ENCODE results near the gene PLD4. TPM values are rescaled to one million over a fixed set of nuclear protein-coding genes. Genes with fewer than 3 reads are reported as not detected.
A peak's percentile ranks its signal among the peaks of the same experiment; 100 is the strongest.

Gene PLD4
- total and polyA plus RNA-seq, 4 experiments from 2014 or later, result 0.68 TPM; not detected in 3

DNA sequence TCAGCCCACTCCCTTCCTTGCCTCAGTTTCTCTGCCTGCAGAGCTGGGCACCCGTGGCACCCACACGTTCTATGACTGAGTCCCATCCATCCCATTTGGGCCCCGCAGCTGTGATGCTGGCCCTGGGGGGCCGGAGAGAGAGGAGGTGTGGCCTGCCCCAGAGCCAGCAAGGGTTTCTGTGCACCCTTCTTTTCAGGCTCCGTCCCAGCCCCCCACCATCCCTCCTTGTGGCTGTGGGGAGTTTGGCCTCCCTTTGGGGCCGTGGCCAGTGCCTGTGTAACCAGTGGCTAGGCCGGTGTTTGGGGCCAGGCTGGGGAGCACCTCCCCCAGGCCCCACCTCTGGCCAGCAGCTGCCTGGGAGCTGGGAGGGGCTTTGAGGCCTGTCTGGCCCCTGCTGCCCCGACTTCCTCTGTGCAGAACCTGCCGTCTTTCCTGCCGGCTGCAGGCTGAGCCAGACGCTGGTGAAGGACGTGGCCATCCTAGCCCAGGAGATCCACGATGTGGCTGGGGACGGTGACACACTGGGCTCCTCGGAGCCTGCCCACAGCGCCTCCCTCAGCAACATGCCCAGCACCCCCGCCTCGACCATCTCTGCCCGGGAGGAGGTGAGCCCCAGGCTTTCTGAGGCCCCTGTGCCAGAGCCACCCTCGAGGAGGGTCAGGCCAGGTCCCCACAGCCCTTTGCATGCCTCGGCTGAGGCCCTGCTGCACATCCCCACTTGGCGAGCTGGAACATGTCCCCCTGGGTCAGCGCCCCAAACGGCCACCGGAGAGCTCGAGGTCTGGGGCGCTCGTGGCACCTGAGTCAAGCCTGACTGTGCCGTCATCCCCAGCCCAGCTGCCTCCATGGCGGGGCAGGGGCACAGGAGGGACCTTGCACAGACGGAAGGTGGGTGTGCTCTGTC, 31.9 kb upstream of the PLD4 start:
- H3K9me3 Mint-ChIP-seq, result no peaks in the 10 kb centered on the region
- H3K27me3 ChIP-seq (ENCODE audit: insufficient read depth, low read length), result no peaks in the 10 kb centered on the region

GRCh38 chr14:104893435-104894207, 31.1 kb upstream of the PLD4 start:
- Histone ChIP-seq H3K27ac (ENCODE audit: low read depth, low read length) (no peak overlapping the region), H3K9me3 (ENCODE audit: control insufficient read depth in 1 of 2, low read length in 2 of 2) (no peaks in the 10 kb centered on the region), H3K4me3 (ENCODE audit: low read length in 2 of 2) (no peak overlapping the region), H3K36me3 (ENCODE audit: insufficient read depth, low read length) (no peaks in the 10 kb centered on the region), H3K27me3 (ENCODE audit: insufficient read depth, low read length) (no peaks in the 10 kb centered on the region), H3K4me1 (ENCODE audit: insufficient read depth, low read length) (no peaks in the 10 kb centered on the region)
- peaks cover 0 to 7% of the 10 kb centered on the region in 2 donors for H3K27me3 Mint-ChIP-seq
- no peaks in the 10 kb centered on the region for H3K9me3 Mint-ChIP-seq
- no peaks in the 10 kb centered on the region for H3K36me3 Mint-ChIP-seq
- H3K4me1 Mint-ChIP-seq, result peaks cover 0 to 3% (median 1%) of the 10 kb centered on the region in 4 donors
- POLR2A ChIA-PET (ENCODE audit: partially characterized antibody), result no interaction called here
- CTCF ChIA-PET (ENCODE audit: partially characterized antibody), result no interaction called here
- DNase-seq, result no peak
- intact Hi-C loops (cut with micrococcal nuclease), result no loop called here
- H3K27ac Mint-ChIP-seq, result no peak overlapping the region
- no peak overlapping the region for H3K4me3 Mint-ChIP-seq

More for the DNA sequence above, 31.9 kb upstream of the PLD4 start:
- Histone ChIP-seq H3K4me1 (ENCODE audit: insufficient read depth, low read length) (no peaks in the 10 kb centered on the region), H3K9me3 (ENCODE audit: control insufficient read depth in 1 of 2, low read length in 2 of 2) (no peaks in the 10 kb centered on the region), H3K36me3 (ENCODE audit: insufficient read depth, low read length) (no peaks in the 10 kb centered on the region), H3K27ac (ENCODE audit: low read depth, low read length) (no peak overlapping the region), H3K4me3 (ENCODE audit: low read length in 2 of 2) (no peak overlapping the region)
- no peaks in the 10 kb centered on the region for H3K36me3 Mint-ChIP-seq
- no peak for DNase-seq
- ChIA-PET CTCF (ENCODE audit: partially characterized antibody) (no interaction called here), POLR2A (ENCODE audit: partially characterized antibody) (no interaction called here)
- peaks cover 0 to 3% (median 1%) of the 10 kb centered on the region in 4 donors for H3K4me1 Mint-ChIP-seq
- H3K4me3 Mint-ChIP-seq, result no peak overlapping the region
- H3K27ac Mint-ChIP-seq, result no peak overlapping the region
- intact Hi-C loops (cut with micrococcal nuclease), result no loop called here
- peaks cover 0 to 3% of the 10 kb centered on the region in 2 donors for H3K27me3 Mint-ChIP-seq

DNA sequence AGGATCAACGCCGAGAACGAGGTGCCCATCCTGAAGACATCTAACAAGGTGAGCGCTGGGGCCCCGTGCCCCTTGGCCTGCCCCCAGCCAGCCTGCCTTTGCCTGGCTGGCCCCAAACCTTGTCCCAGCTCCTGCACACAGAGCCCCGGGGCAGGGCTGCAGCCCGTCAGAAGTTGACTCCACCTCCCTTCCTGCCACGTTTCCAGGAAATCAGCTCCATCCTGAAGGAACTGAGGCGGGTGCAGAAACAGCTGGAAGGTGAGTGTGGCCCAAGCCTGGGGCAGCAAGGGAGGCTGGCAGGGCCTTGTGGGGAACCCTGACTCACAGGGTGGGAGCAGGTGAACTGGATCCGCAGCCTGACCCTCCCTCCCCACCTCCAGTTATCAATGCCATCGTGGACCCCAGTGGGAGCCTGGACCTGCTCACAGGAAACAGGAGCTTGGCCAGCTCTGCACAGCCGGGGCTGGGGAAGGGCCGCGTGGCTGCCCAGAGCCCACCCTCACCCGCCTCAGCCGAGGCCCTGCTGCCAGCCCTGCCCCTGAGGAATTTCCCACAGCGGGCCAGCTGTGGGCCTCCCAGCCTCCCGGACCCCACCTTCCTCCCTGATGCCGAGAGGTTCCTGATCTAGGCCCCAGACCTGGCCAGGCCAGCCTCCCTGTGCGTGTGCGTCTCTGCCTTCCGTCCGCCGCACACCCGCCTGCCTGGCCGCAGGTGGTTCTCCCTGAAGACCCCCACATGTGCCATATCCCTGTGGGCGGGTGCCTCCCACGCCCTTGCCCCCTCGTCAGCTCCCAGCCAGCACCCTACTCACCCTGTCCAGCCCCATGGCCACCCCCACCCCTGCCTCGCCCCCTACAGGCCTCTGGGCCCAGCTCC, 30.1 kb upstream of the PLD4 start:
- ChIA-PET CTCF (ENCODE audit: partially characterized antibody) (interaction anchor here (2.0 kb wide), 1 partner anchor 10 kb away, joined by 5 read pairs; no protein-coding TSS in a partner anchor), POLR2A (ENCODE audit: partially characterized antibody) (no interaction called here)
- Histone ChIP-seq H3K36me3 (ENCODE audit: insufficient read depth, low read length) (no peaks in the 10 kb centered on the region), H3K4me1 (ENCODE audit: insufficient read depth, low read length) (no peaks in the 10 kb centered on the region), H3K27me3 (ENCODE audit: insufficient read depth, low read length) (no peaks in the 10 kb centered on the region), H3K4me3 (ENCODE audit: low read length in 2 of 2) (no peak overlapping the region), H3K27ac (ENCODE audit: low read depth, low read length) (no peak overlapping the region), H3K9me3 (ENCODE audit: control insufficient read depth in 1 of 2, low read length in 2 of 2) (no peaks in the 10 kb centered on the region)
- H3K4me3 Mint-ChIP-seq, result no peak overlapping the region
- no peaks in the 10 kb centered on the region for H3K9me3 Mint-ChIP-seq
- H3K27ac Mint-ChIP-seq, result no peak overlapping the region
- no peak for DNase-seq
- no peaks in the 10 kb centered on the region for H3K36me3 Mint-ChIP-seq
- intact Hi-C loops (cut with micrococcal nuclease), result no loop called here
- peaks cover 0 to 3% (median 1%) of the 10 kb centered on the region in 4 donors for H3K4me1 Mint-ChIP-seq
- peaks cover 0 to 7% of the 10 kb centered on the region in 2 donors for H3K27me3 Mint-ChIP-seq

GRCh38 chr14:104895207-104895785, 29.4 kb upstream of the PLD4 start:
- no peak for DNase-seq
- H3K9me3 Mint-ChIP-seq, result no peaks in the 10 kb centered on the region
- H3K4me3 ChIP-seq (ENCODE audit: low read length in 2 of 2), result no peak overlapping the region
- no peaks in the 10 kb centered on the region for H3K9me3 ChIP-seq (ENCODE audit: control insufficient read depth in 1 of 2, low read length in 2 of 2)
- H3K4me3 Mint-ChIP-seq, result no peak overlapping the region
- no peaks in the 10 kb centered on the region for H3K36me3 ChIP-seq (ENCODE audit: insufficient read depth, low read length)
- no peaks in the 10 kb centered on the region for H3K4me1 ChIP-seq (ENCODE audit: insufficient read depth, low read length)
- no peaks in the 10 kb centered on the region for H3K36me3 Mint-ChIP-seq
- H3K4me1 Mint-ChIP-seq, result peaks cover 0 to 4% (median 1%) of the 10 kb centered on the region in 4 donors
- ChIA-PET POLR2A (ENCODE audit: partially characterized antibody) (no interaction called here), CTCF (ENCODE audit: partially characterized antibody) (interaction anchor here (0.7 to 2.0 kb wide), 3 partner anchors 9 to 149 kb away, joined by 3 to 5 read pairs (median 5); no protein-coding TSS in a partner anchor)
- H3K27ac Mint-ChIP-seq, result no peak overlapping the region
- H3K27me3 Mint-ChIP-seq, result peaks cover 0 to 7% of the 10 kb centered on the region in 2 donors
- no peak overlapping the region for H3K27ac ChIP-seq (ENCODE audit: low read depth, low read length)
- intact Hi-C loops (cut with micrococcal nuclease), result no loop called here
- H3K27me3 ChIP-seq (ENCODE audit: insufficient read depth, low read length), result no peaks in the 10 kb centered on the region

GRCh38 chr14:104895786-104896661, 28.7 kb upstream of the PLD4 start:
- Histone ChIP-seq H3K27ac (ENCODE audit: low read depth, low read length) (no peak overlapping the region), H3K4me3 (ENCODE audit: low read length in 2 of 2) (no peak overlapping the region), H3K27me3 (ENCODE audit: insufficient read depth, low read length) (no peaks in the 10 kb centered on the region), H3K9me3 (ENCODE audit: control insufficient read depth in 1 of 2, low read length in 2 of 2) (no peaks in the 10 kb centered on the region), H3K4me1 (ENCODE audit: insufficient read depth, low read length) (no peaks in the 10 kb centered on the region), H3K36me3 (ENCODE audit: insufficient read depth, low read length) (no peaks in the 10 kb centered on the region)
- intact Hi-C loops (cut with micrococcal nuclease), result no loop called here
- Mint-ChIP-seq H3K4me1 (peaks cover 0 to 5% (median 2%) of the 10 kb centered on the region in 4 donors), H3K27me3 (peaks cover 0 to 8% of the 10 kb centered on the region in 2 donors), H3K36me3 (no peaks in the 10 kb centered on the region), H3K4me3 (no peak overlapping the region), H3K9me3 (no peaks in the 10 kb centered on the region), H3K27ac (no peak overlapping the region)
- ChIA-PET CTCF (ENCODE audit: partially characterized antibody) (interaction anchor here (0.7 to 2.0 kb wide), 4 partner anchors 9 to 149 kb away, joined by 3 to 5 read pairs (median 4); no protein-coding TSS in a partner anchor), POLR2A (ENCODE audit: partially characterized antibody) (no interaction called here)
- peak in 1 of 5 donors; percentile 41 for DNase-seq
